ENCODE measurements around the gene BMP2.

The BMP2 gene

DNA sequence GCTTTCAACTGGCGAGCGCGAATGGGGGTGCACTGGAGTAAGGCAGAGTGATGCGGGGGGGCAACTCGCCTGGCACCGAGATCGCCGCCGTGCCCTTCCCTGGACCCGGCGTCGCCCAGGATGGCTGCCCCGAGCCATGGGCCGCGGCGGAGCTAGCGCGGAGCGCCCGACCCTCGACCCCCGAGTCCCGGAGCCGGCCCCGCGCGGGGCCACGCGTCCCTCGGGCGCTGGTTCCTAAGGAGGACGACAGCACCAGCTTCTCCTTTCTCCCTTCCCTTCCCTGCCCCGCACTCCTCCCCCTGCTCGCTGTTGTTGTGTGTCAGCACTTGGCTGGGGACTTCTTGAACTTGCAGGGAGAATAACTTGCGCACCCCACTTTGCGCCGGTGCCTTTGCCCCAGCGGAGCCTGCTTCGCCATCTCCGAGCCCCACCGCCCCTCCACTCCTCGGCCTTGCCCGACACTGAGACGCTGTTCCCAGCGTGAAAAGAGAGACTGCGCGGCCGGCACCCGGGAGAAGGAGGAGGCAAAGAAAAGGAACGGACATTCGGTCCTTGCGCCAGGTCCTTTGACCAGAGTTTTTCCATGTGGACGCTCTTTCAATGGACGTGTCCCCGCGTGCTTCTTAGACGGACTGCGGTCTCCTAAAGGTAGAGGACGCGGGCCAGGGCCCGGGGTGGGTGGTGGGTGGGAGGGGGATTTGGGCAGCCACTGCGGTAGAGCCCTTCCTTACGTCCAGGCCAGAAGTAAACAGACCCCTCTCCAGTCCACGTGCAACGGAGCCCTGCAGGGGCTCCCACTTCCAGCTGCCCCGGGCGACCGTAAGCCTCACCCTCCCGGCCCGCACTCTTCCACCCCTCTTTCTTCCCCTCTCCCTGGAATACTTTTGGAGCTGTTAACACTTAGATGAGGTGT, 998 bp downstream of the BMP2 start:
- no peak for DNase-seq (ENCODE audit: low spot score)

GRCh38 chr20:6769903-6770785, 2.7 kb downstream of the BMP2 start:
- no peak for DNase-seq (ENCODE audit: low spot score)

- no peak for DNase-seq (ENCODE audit: low spot score)
Measured at GRCh38 chr20:6770786-6771100, 3.3 kb downstream of the BMP2 start.

- no peak for DNase-seq (ENCODE audit: low spot score)
Measured at GRCh38 chr20:6780433-6781190, 13.1 kb downstream of the BMP2 start.

DNA sequence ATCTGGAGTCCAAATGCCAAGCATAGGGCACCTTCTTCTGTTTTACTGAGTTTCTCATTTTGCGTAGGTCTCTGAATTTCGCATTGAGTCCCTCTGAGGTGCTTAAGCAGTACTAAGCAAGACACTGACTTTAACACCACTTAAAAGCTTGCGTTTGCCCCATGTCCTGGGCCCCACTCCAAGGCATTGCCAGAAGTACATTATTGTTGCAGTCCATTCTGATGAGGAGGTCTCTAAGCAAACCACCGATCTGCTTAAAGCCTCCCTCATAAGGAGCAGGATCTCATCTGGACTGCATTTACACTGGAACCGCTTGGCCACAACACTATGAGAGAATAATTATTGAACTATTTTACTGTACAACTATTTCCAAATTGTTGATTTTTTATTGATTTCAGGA, 16.3 kb downstream of the BMP2 start:
- DNase-seq (ENCODE audit: low spot score): no peak

DNA sequence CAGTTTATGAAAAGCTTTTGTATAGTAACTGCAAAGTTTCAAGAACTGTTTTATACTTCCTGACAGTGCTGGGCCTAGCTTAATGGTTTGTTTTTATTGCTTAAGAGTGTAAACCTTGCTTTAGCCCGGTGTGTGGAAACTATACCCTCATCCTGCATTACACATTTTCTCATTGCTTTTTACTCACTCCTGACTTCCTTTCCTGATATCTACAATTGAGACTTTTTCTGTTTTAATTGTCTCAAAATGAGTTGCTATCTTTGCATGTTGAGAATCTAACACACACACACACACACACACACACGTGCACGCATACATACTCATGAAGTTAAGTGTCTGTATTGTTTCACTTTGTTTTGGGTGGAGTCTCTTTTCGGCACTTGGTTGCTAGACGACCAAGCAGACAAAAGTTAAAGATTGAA, 16.7 kb downstream of the BMP2 start:
- DNase-seq (ENCODE audit: low spot score): no peak

- DNase-seq (ENCODE audit: low spot score): no peak
Measured at GRCh38 chr20:6784767-6785166, 17.3 kb downstream of the BMP2 start.

- DNase-seq (ENCODE audit: low spot score): no peak
Measured at GRCh38 chr20:6786548-6786947, 19.1 kb downstream of the BMP2 start.

- DNase-seq (ENCODE audit: low spot score): no peak
Measured at GRCh38 chr20:6792789-6793188, 25.3 kb downstream of the BMP2 start.

GRCh38 chr20:6802227-6802626, 34.7 kb downstream of the BMP2 start:
- DNase-seq (ENCODE audit: low spot score): no peak

- no peak for DNase-seq (ENCODE audit: low spot score)
Measured at GRCh38 chr20:6806275-6806674, 38.8 kb downstream of the BMP2 start.

GRCh38 chr20:6811262-6812035, 44.0 kb downstream of the BMP2 start:
- DNase-seq (ENCODE audit: low spot score): no peak

- DNase-seq (ENCODE audit: low spot score): no peak
Measured at GRCh38 chr20:6812530-6812929, 45.0 kb downstream of the BMP2 start.

- no peak for DNase-seq (ENCODE audit: low spot score)
Measured at GRCh38 chr20:6814945-6815344, 47.5 kb downstream of the BMP2 start.

DNA sequence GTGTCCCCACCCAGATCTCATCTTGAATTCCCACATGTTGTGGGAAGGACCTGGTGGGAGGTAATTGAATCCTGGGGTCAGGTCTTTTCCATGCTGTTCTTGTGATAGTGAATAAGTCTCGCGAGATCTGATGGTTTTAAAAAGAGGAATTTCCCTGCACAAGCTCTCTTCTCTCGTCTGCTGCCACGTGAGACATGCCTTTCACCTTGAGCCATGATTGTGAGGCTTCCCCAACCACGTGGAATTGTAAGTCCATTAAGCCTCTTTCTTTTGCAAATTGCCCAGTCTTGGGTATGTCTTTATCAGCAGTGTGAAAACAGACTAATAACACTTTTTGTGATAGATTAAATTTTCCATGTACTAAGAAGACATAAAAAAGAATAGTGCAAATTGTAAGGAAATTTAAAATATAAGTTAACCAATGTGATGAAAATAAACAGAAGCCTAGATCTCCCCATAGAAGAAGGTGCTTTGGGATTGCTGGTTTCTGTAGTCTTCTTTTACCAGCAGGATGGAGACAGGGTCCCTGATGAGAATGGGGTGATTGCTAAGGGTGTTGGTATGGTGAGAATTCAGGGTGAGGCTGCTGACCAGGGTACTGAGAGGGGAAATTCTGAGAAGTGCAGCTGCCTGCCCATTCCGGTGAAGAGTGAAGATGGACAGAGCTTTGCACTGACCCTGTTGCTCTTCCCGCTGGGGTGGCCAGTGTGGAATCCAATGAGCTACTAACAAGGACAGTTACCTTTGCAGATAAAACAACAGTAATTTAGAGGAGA, 50.7 kb downstream of the BMP2 start:
- DNase-seq (ENCODE audit: low spot score): no peak

GRCh38 chr20:6819599-6819998, 52.1 kb downstream of the BMP2 start:
- DNase-seq (ENCODE audit: low spot score): no peak

GRCh38 chr20:6824401-6824800, 56.9 kb downstream of the BMP2 start:
- DNase-seq (ENCODE audit: low spot score): no peak

- no peak for DNase-seq (ENCODE audit: low spot score)
Measured at GRCh38 chr20:6827472-6827871, 60.0 kb downstream of the BMP2 start.

- DNase-seq (ENCODE audit: low spot score): no peak
Measured at GRCh38 chr20:6828794-6829423, 61.4 kb downstream of the BMP2 start.

GRCh38 chr20:6829510-6830116, 62.1 kb downstream of the BMP2 start:
- DNase-seq (ENCODE audit: low spot score): no peak
